ENCODE measurements around the gene FBXO17.
"Not testable (repeated sequence)": the region's sequence is repeated elsewhere in the genome, so short reads cannot be mapped to it uniquely, and the experiment has no call there.

FBXO17 gene, protein sequence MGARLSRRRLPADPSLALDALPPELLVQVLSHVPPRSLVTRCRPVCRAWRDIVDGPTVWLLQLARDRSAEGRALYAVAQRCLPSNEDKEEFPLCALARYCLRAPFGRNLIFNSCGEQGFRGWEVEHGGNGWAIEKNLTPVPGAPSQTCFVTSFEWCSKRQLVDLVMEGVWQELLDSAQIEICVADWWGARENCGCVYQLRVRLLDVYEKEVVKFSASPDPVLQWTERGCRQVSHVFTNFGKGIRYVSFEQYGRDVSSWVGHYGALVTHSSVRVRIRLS

DNA sequence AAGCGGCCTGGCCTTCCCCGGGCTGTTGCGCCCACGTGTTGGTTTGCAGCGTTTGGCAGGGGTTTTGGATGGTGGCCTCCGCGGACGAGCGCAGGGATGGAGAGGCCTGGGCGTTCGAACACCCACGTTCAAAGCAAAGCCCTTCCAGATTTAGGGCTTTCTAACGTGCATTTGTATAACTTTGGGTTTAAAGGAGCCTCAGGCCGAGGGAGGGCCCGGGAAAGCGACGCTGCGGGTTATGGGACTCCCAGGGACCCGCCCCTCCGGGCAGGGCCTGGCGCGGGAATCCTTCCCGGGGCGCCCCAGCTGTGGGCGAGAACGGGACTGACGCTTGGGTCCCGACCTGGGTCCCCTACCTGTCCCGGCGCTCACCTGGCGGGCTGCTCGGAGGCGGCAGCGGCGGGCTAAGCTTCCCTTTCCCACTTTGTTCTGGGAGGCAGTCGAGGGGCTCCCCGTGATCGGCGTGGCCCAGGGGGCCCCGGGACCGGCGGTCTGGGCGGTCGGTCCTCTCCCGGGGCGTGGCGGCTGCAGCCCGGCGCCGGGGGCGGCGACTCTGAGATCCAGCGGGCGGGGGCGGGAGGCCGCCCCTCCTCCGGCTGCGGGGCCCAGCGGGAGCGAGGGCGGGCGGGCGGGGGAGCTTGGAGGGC is at the start of gene FBXO17:
Gene FBXO17, minus strand, starts transcription at position 529 of the 647 bp plus-strand sequence. CDS start 25,423 bp downstream, outside the sequence.
- no peak for DNase-seq

DNA sequence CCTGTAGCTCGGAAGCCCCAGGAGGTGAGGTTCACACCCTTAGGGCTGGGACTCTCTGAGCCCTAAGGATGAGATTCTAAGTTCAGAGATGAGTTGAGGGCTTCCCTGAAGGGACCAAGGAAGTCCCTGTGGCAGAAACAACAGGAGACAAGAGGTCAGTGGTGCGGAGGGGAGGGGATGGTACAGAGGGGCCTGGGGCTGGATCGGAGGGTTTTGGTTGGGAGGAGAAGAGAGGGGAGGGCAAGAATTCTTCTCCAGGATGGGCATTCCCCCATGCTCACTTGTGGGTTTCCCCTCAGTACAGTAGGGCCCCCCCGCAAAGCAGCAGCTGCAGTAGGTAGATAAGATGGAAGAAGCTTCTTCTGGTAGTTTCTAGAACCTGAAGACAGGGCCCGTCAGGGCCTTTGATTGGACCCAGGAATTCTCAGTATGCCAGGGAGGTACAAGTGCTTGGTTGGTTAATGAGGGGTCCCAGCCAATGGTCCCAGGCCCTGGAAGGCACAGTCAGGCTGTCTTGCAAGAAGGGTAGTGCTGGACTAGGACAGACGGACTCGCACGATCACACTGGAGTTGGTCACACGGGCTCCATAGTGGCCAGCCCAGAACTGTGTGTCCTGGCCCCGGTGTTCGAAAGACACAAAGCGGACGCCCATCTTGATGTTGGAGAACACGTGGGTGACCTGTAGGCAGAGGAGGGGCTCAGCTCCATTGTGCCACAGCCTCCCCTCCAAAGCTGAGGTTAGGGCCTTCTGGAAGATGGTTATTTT is 49.5 kb upstream of the FBXO17 start:
- DNase-seq: no peak

DNA sequence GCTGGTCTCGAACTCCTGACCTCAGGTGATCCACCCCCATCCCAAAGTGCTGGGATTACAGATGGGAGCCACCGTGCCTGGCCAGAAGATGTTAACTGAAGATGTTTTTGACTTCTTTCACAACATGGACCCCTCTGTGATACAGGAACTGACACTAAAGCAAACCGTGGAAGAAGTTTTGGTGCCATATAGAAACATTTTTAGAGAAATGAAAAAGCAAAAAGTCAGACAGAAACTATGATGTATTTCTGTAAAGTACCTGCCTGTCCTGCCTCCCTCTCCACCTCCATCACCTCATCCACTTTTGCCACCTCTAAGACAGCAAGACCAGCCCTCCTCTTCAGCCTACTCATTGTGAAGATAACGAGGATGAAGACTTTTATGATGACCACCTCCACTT is 45.5 kb upstream of the FBXO17 start:
- DNase-seq: no peak

DNA sequence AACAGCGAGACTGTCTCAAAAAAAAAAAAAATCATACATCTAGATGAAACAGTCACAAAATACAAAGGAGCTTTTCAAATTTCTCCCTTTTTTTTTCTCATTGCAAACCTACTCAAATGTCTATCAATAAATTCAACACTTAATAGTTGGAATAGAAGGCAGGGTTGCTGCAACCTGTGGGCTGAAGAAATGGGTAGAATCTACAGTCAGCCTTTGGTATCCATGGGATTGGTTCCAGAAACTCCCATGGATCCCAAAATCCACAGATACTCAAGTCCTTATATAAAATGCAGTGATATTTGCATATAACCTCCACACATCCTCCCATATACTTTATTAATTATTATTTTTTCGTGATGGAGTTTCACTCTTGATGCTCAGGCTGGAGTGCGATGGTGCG is 42.1 kb upstream of the FBXO17 start:
- no peak for DNase-seq

DNA sequence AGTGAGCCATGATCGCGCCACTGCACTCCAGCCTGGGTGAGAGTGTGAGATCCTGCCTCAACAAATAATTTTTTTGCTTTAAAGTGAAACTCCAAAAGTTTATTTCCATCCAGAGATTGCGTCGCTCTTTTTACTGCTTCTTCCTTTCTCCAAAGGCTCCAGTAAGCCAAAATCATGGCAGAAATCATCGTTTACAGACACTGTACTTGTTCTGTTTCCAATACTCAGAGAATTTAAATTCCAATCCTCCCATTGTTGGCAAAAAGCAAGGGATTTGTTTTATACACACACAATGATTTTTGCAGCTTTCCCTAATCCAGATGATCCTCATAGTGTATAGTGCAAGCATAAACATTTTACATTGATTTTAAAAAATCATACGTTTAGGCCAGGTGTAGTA is 41.5 kb upstream of the FBXO17 start:
- DNase-seq: no peak

DNA sequence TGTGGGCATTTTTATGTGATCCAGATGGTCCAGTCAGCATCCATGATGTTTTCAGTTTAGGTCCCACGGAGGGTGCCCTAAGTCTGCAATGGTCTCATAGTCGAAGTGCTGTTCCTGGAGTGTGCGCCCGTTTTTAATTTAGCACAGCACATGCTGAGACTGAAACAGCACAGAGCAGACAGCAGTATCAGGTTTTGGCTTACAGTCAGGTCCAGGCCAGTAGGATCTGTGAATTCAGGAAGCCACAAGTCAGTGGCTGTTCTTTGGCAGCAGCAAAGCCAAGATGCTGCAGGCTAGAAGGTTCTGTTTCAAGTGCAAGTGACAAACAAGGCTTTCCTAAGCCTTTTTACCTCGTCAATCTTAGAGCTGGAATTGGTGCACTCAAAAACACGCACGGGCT is 38.5 kb upstream of the FBXO17 start:
- no peak for DNase-seq

DNA sequence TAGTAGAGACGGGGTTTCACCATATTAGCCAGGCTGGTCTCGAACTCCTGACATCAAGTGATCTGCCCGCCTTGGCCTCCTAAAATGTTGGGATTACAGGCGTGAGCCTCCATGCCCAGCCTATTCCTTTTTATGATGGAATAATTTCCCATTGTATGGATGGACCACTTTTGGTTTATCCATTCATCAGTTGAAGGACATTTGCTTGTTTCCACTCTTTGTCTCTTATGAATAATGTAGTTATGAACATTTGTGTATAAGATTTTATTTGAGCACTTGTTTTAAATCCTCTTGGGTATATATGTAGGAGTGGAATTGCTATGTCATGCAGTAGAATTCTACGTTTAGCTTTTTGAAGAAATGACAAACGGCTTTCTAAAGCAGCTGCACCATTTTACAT is 33.5 kb upstream of the FBXO17 start:
- DNase-seq: no peak

DNA sequence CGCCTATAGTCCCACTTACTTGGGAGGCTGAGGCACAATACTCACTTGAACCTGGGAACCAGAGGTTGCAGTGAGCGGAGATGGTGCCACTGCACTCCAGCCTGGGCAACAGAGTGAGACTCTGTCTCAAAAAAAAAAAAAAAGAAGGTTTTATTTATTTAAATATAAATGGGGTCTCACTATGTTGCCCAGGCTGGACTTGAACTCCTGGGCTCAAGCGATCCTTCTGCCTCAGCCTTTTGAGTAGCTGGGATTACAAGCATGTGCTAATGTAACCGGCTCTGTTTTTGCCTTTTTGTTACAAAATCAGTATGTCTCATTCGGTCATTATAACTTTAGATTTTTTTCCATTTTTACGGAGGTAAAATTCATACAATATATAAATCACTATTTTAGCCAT is 32.6 kb upstream of the FBXO17 start:
- no peak for DNase-seq

DNA sequence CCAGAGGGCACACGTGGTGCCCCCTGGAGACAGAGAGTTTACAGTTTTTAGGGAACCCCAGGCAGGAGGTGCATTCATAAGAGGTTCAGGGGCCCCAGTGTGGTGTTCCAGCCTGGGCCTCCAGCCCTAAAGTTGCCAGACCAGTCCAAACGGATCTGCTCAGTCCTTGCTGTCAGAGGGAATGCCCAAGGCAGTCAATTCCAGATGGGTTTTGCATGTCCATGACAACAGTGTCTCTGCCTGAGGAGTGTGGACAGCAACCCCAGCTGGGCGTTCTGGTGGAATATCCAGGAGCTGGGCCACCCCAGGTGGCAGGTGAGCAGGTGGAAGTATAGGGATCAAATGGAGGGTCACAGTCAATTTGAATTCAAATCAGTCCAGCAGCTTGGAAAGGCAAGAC is 31.6 kb upstream of the FBXO17 start:
- no peak for DNase-seq

DNA sequence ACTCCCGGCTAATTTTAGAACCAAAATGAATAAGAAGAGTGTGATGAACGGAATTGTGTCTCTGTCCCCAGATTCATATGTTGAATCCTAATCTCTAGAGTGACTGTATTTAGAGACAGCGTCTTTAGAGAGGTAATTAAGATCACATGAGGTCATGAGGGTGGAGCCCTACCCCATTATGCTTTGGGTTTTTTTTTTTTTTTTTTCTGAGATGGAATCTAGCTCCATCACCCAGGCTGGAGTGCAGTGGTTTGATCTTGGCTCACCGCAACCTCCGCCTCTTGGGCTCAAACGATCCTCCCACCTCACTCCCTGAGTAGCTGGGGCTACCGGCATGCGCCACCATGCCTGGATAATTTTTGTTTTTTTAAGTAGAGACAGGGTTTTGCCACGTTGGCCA is 28.9 kb upstream of the FBXO17 start:
- no peak for DNase-seq

DNA sequence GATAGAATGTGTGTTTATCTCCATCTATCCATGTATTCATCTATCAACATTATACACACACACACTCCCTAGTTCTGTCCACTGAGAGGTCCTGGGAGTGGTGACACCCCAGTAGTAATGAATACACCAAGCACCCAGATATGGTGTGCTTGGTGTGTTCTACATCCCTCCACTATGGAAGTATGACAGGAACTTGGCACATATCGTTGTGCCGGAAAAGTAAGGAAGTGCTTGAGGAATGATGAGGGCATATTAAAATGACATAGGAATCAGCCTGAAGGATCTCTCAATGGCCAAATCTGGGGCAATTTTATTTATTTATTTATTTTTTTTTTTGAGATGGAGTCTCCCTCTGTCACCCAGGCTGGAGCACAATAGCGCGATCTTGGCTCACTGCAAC is 28.3 kb upstream of the FBXO17 start:
- no peak for DNase-seq

DNA sequence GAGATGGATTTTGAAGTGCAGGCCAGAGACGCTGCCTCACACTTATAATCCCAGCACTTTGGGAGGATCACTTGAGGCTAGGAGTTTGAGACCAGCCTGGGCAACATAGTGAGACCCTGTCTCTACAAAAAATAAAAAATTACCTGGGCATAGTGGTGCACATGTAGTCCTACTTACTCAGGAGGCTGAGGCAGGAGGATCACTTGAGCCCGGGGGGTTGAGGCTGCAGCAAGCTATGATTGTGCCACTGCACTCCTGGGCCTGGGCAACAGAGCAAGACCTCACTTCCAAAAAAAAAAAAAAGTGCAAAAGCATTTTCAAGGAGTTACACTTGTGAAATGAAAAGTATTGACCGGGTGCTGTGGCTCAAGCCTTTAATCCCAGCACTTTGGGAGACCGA is 27.6 kb upstream of the FBXO17 start:
- DNase-seq: no peak

DNA sequence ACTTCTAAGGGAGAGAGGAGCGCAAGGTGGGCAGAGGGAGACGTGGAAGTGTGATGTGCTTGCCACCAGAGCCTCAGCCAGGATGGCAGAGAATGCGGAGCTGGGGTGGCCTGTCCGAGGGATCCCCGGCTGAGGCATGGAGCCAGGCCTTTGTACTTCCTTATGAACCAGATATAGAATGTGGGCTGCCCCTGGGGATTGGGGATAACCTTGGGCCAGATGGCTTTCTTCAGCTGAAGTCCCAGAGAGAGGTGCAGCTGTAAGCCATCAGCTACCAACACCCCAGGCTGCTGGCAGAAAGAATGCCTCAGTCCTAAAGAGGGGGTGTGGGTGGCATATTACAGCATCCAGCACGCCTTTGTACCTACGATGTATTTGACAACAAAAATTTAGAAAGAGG is 25.5 kb upstream of the FBXO17 start:
- DNase-seq: no peak

DNA sequence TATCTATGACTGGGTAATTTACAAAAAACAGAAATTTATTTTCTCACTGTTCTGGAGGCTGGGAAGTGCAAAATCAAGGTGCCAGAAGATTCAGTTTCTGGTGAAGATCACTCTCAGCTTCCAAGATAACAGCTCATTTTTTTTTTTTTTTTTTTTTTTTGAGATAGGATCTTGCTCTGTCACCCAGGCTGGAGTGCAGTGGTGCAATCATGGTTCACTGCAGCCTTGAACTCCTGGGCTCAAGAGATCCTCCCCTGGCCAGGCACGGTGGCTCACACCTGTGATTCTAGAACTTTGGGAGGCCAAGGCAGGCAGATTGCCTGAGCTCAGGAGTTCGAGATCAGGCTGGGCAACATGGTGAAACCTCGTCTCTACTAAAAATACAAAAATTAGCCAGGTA is 22.0 kb upstream of the FBXO17 start:
- DNase-seq: not testable (repeated sequence)

DNA sequence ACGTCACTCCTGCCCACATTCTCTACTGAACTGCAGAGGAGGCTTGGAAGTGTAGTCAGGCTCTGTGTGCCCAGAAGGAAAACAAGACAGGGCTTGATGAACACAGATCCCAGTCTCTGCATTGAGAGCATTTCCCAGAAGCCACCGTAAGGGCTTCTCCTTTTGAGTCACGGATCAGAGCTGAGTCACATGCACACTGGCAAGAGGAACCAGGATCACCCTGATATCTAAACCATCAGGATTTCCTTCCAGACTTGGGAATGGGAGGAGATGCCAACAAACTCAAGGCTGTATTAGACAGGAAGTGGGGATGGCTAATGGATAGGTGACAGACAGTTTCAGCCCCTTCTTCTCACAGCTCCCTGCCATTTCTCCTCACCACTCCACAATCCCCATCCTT is 17.7 kb upstream of the FBXO17 start:
- DNase-seq: no peak

DNA sequence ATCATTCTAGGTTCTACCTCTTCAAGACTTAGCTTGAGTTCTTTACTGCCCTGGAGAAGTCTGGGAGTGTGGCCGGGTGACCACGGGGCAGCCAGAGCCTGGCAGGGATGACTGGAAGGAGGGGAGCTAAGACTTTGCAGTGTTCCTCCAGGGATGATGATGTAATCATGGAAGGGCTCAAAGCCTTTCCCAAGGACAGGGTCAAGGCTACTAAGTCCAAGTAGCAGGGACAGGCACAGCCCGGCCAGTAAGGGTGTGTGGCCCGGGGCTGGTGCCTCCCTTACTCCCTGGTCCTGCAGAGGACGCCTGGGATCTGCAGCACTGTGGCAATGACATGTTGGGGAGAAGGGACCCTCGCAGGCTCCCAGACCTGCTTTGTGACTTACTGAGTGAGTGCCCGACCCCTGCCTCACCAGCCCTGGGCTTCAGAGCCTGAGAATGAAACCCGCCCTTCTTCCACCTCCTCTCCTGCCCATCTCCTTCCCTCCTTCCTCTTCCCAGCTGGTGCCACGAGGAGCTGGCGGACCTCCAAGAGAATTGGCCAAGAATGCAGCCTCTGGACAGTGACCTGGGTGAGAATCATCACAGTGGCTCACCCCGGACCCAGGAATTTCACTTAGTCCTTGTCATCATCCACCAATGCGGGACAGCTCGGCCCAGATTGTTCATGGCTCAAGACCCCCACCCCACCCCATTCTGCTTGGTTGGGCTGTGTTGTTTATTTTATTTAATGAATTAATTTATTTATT is 15.6 kb upstream of the FBXO17 start:
- no peak for DNase-seq

DNA sequence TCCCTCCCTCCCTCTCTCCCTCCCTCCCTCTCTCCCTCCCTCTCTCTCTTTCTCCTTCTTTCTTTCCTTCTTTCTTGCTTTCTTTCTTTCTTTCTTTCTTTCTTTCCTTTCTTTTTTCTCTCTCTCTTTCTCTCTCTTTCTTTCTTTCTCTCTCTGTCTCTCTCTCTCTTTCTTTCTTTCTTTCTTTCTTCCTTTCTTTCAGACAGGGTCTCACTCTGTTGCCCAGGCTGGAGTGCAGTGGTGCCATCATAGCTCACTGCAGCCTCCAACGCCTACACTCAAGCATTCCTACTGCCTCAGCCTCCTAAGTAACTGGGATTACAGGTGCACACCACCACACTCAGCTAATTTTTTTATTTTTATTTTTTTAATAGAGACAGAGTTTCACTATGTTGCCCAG is 14.1 kb upstream of the FBXO17 start:
- DNase-seq: not testable (repeated sequence)

DNA sequence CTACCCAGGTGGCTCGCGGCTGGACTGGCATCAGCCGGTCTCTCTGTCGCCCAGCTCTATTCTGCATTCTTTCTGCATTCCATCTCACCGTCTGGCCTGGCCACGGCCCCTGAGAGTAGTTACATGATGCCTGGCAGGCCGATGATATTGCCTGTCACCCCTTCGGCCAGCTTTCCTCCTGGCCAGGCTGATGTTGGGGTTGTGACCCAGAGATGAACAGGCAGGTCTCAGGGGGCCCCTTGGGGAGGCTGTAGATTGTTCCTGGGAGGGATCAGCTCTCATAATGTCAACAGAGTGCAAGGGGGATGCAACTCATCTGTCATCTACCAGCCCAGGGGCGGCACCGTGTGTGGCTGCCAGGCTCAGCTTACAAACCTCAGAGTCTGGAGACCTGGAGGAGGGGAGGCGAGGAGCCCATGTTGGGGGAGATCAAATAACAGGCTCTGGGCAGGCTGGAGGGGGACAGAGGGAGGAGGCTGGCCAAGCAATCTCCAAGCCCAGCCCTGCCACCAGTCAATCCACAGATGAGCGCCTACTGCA is 13.6 kb upstream of the FBXO17 start:
- DNase-seq: no peak

DNA sequence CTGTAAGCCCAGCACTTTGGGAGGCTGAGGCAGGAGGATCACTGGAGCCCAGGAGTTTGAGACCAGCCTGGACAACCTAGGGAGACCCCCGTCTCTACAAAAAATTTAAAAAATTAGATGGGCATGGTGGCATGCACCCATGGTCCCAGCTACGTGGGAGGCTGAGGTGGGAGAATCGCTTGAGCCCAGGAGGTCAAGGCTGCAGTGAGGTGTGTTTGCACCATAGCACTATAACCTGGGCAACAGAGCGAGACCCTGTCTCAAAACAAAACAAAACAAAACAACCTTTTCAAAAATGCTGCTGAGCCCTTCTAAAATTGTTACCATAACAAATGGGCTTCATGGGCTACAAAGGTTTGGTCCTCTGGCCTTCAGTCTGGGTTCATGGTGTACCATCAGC is 13.1 kb upstream of the FBXO17 start:
- DNase-seq: not testable (repeated sequence)

DNA sequence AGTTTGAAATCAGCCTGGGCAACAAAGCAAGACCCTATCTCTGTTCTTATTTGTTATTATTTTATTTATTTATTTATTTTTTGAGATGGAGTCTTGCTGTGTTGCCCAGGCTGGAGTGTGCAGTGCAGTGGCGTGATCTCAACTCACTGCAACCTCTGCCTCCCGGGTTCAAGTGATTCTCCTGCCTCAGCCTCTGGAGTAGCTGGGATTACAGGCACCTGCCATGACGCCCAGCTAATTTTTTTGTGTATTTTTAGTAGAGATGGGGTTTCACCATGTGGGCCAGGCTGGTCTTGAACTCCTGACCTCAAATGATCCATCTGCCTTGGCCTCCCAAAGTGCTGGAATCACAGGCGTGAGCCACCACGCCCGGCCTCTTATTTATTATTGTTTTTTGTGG is 12.2 kb upstream of the FBXO17 start:
- not testable (repeated sequence) for DNase-seq

DNA sequence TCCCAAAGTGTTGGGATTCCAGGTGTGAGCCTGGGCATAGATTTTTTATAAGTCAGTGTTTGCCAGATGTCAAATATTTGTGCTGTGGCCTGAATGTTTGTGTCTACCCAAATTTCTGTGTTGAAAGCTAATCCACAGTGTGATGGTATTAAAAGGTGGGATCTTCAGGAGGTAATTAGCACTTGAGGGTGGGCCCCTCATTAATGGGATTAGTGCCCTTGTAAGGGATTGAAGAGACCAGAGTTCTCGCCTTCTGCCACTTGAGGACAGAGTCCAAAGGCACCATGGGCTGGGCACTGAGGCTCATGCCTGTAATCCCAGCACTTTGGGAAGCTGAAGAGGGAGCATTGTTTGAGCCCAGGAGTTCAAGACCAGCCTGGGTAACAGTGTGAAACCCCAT is 9.7 kb upstream of the FBXO17 start:
- no peak for DNase-seq

DNA sequence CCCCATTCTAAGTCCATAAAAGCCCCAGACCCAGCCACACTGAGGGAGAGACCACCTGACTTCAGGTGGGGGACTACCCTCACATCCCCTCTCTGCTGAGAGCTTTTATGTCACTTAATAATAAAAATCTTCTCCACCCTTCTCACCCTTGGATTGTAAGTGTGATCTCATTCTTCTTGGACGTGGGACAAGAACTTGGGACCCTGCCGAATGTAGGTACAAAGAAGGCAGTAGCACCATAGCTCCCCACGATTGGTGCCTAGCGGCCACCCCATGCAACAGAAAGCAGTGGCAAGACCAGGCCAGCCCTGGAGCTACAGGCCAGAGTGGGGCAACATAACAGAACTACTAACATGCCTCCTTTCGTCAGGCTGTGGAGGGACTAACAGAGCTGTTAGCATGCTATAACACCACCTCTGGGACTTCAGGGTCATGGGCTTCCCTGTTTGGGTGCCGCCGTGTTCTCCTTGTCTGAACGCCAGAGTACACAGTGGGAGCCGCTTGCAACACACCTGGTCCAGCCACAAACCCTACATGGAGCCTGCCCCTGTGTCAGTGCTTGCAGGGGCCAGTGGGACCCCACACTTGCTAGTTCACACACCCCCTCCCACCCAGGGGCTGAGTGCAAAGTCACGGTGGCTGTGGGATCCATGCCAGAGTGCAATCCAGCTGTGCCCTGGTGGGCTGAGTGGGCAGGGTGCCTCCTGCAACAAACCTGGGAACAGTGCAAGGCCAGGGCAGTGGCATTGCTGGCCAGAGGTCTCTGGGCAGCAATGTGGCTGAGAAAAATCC is 5.2 kb upstream of the FBXO17 start:
- DNase-seq: no peak
